HUDEP-2 (cell line): Measurements from ENCODE around the gene ADARB2.

ENCODE experiments used
- DNase-seq, 76 experiments: peaks; one replicate each; lab custom pipeline; 2025; ENCODE audit not compliant: unreplicated experiment in 76 of 76; lab: John Stamatoyannopoulos, UW

Gene ADARB2

GRCh38 chr10:1664333-1664964 lies 72.9 kb downstream of the ADARB2 start:
- no peak for DNase-seq

GRCh38 chr10:1663226-1663625 lies 74.1 kb downstream of the ADARB2 start:
- no peak for DNase-seq

- DNase-seq: no peak
Measured at GRCh38 chr10:1662438-1663025, 74.8 kb downstream of the ADARB2 start.

GRCh38 chr10:1661859-1662437 lies 75.4 kb downstream of the ADARB2 start:
- no peak for DNase-seq

- DNase-seq: no peak
Measured at GRCh38 chr10:1661416-1661815, 75.9 kb downstream of the ADARB2 start.

GRCh38 chr10:1660815-1661214 lies 76.5 kb downstream of the ADARB2 start:
- no peak for DNase-seq

- no peak for DNase-seq
Measured at GRCh38 chr10:1660386-1660785, 76.9 kb downstream of the ADARB2 start.

- DNase-seq: no peak
Measured at GRCh38 chr10:1659221-1659791, 78.0 kb downstream of the ADARB2 start.

GRCh38 chr10:1658658-1659057 lies 78.7 kb downstream of the ADARB2 start:
- DNase-seq: no peak

- no peak for DNase-seq
Measured at GRCh38 chr10:1657479-1657878, 79.8 kb downstream of the ADARB2 start.

- DNase-seq: no peak
Measured at GRCh38 chr10:1655367-1655766, 82.0 kb downstream of the ADARB2 start.

GRCh38 chr10:1654811-1655356 lies 82.4 kb downstream of the ADARB2 start:
- no peak for DNase-seq

- DNase-seq: no peak
Measured at GRCh38 chr10:1654247-1654646, 83.1 kb downstream of the ADARB2 start.

- no peak for DNase-seq
Measured at GRCh38 chr10:1653321-1653720, 84.0 kb downstream of the ADARB2 start.

GRCh38 chr10:1652151-1652550 lies 85.2 kb downstream of the ADARB2 start:
- DNase-seq: no peak

GRCh38 chr10:1651270-1651966 lies 85.9 kb downstream of the ADARB2 start:
- no peak for DNase-seq

- DNase-seq: no peak
Measured at GRCh38 chr10:1650542-1651269, 86.6 kb downstream of the ADARB2 start.

GRCh38 chr10:1648648-1649047 lies 88.7 kb downstream of the ADARB2 start:
- no peak for DNase-seq

- DNase-seq: no peak
Measured at GRCh38 chr10:1646332-1646731, 91.0 kb downstream of the ADARB2 start.

- DNase-seq: no peak
Measured at GRCh38 chr10:1645896-1646295, 91.4 kb downstream of the ADARB2 start.
